ENCODE data around the gene SEMA3F. TPM values are rescaled to one million over a fixed set of nuclear protein-coding genes. Genes with fewer than 3 reads are reported as not detected.
A peak's percentile ranks its signal among the peaks of the same experiment; 100 is the strongest.

The SEMA3F gene
- total RNA-seq, 6 experiments from 2014 or later: 1.2 to 5.9 (median 4.2) TPM

- H3K27ac ChIP-seq: no peak overlapping the region
- TF ChIP-seq POLR2A (IDR thresholded peaks at IDR 0.05): no peak
- TF ChIP-seq, protein P1, sequence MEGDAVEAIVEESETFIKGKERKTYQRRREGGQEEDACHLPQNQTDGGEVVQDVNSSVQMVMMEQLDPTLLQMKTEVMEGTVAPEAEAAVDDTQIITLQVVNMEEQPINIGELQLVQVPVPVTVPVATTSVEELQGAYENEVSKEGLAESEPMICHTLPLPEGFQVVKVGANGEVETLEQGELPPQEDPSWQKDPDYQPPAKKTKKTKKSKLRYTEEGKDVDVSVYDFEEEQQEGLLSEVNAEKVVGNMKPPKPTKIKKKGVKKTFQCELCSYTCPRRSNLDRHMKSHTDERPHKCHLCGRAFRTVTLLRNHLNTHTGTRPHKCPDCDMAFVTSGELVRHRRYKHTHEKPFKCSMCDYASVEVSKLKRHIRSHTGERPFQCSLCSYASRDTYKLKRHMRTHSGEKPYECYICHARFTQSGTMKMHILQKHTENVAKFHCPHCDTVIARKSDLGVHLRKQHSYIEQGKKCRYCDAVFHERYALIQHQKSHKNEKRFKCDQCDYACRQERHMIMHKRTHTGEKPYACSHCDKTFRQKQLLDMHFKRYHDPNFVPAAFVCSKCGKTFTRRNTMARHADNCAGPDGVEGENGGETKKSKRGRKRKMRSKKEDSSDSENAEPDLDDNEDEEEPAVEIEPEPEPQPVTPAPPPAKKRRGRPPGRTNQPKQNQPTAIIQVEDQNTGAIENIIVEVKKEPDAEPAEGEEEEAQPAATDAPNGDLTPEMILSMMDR (IDR thresholded peaks at IDR 0.05): no peak
- WGBS (ENCODE audit: insufficient coverage, low coverage, low lambda C conversion rate, missing lambda C conversion rate): 47% methylated on average over 4 of the region's 12 CpGs
- intact Hi-C loops (cut with DNase I): loop anchor here in 1 of 2 donors (10.0 kb wide), 1 partner anchor 140 kb away; the partner anchor contains the start of gene SEMA3B
- H3K36me3 ChIP-seq: peaks cover 0 to 7% (median 3%) of the 10 kb centered on the region in 4 donors
- no peaks in the 10 kb centered on the region for H3K27me3 ChIP-seq
- ATAC-seq (no peak), DNase-seq (peak in 1 of 3 donors; percentile 42)
- no peaks in the 10 kb centered on the region for H3K9me3 ChIP-seq
- no peak overlapping the region for H3K4me3 ChIP-seq
- H3K4me1 ChIP-seq: no peaks in the 10 kb centered on the region
Observed at GRCh38 chr3:50124800-50125178, 30.3 kb upstream of the SEMA3F start.

DNA sequence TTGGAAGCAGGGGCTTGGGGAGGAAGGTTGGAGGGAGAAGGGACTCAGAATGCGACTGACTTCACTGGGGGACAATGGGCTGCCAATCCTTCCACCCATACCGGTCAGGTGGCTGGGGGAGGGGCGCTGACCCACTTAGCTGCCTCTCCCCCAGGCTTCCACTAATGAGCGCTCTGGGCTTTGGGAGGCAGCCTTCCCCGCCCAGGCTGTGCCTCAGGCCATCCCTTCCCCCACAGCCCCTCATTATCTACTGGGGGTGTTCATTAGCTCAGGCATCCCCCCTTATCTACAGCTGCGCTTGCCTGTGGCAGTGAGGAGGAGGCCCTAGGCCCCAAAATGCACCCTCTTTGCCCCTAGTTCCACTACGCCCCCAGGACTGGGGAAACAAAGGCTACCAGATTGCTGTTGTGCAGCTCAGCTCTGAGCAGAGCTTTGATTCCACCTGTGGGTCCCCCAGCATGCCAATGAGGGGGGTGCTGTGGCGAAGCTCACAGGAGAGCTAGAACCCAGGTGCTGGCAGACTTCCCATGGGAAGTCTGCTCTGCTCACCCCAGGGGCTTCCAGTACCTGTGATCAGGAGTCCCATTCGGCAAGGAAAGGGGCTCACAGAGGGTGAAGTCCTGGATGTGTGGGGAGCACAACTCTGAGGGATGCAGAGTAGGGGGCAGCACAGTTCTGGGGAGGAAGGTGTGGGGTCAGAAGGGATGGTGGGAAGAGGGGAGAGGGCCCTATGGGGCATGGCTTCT lies 29.4 kb upstream of the SEMA3F start:
- DNase-seq (peak in 1 of 3 donors; percentile 23), ATAC-seq (no peak)
- no peak for TF ChIP-seq POLR2A (IDR thresholded peaks at IDR 0.05)
- TF ChIP-seq, protein P1 (IDR thresholded peaks at IDR 0.05): no peak
- Histone ChIP-seq H3K27ac (no peak overlapping the region), H3K27me3 (no peaks in the 10 kb centered on the region), H3K36me3 (no peaks in the 10 kb centered on the region), H3K4me3 (no peak overlapping the region), H3K4me1 (no peaks in the 10 kb centered on the region), H3K9me3 (no peaks in the 10 kb centered on the region)
- intact Hi-C loops (cut with DNase I): loop anchor here in 1 of 2 donors (10.0 kb wide), 1 partner anchor 139 kb away; the partner anchor contains the start of gene SEMA3B
- WGBS (ENCODE audit: insufficient coverage, low coverage, low lambda C conversion rate, missing lambda C conversion rate): 83% methylated on average over 1 of the region's 9 CpGs

GRCh38 chr3:50126287-50127211 lies 28.6 kb upstream of the SEMA3F start:
- DNase-seq: peak in 1 of 3 donors; percentile 36
- no peak overlapping the region for H3K27ac ChIP-seq
- intact Hi-C loops (cut with DNase I): loop anchor here in 1 of 2 donors (10.0 kb wide), 1 partner anchor 138 kb away; the partner anchor contains the start of gene SEMA3B

GRCh38 chr3:50127251-50127691 lies 27.9 kb upstream of the SEMA3F start:
- H3K4me1 ChIP-seq: no peaks in the 10 kb centered on the region
- no peak overlapping the region for H3K27ac ChIP-seq
- ATAC-seq (no peak), DNase-seq (peak in 1 of 3 donors; percentile 31)
- WGBS (ENCODE audit: insufficient coverage, low coverage, low lambda C conversion rate, missing lambda C conversion rate): 75% methylated on average over 6 of the region's 8 CpGs
- no peaks in the 10 kb centered on the region for H3K27me3 ChIP-seq
- no peak overlapping the region for H3K4me3 ChIP-seq
- intact Hi-C loops (cut with DNase I): loop anchor here in 1 of 2 donors (10.0 kb wide), 1 partner anchor 138 kb away; the partner anchor contains the start of gene SEMA3B
- H3K36me3 ChIP-seq: no peaks in the 10 kb centered on the region
- TF ChIP-seq, protein P1 (IDR thresholded peaks at IDR 0.05): no peak
- no peak for TF ChIP-seq POLR2A (IDR thresholded peaks at IDR 0.05)
- H3K9me3 ChIP-seq: no peaks in the 10 kb centered on the region

More at GRCh38 chr3:50126287-50127211, 28.6 kb upstream of the SEMA3F start:
- TF ChIP-seq POLR2A (IDR thresholded peaks at IDR 0.05): no peak
- TF ChIP-seq, protein P1 (IDR thresholded peaks at IDR 0.05): no peak
- H3K4me3 ChIP-seq: no peak overlapping the region
- H3K9me3 ChIP-seq: no peaks in the 10 kb centered on the region
- 57% methylated on average over 2 of the region's 16 CpGs for WGBS (ENCODE audit: insufficient coverage, low coverage, low lambda C conversion rate, missing lambda C conversion rate)
- H3K36me3 ChIP-seq: no peaks in the 10 kb centered on the region
- H3K4me1 ChIP-seq: no peaks in the 10 kb centered on the region
- peak in 1 of 4 donors; percentile 3 for ATAC-seq
- no peaks in the 10 kb centered on the region for H3K27me3 ChIP-seq

All from right lobe of liver (tissue), 6 donors.